Measurements from ENCODE around the gene RPS23. TPM values are rescaled to one million over a fixed set of nuclear protein-coding genes. Genes with fewer than 3 reads are reported as not detected.
A peak's percentile ranks its signal among the peaks of the same experiment; 100 is the strongest.

Gene RPS23
- 2,334 TPM for total RNA-seq

DNA sequence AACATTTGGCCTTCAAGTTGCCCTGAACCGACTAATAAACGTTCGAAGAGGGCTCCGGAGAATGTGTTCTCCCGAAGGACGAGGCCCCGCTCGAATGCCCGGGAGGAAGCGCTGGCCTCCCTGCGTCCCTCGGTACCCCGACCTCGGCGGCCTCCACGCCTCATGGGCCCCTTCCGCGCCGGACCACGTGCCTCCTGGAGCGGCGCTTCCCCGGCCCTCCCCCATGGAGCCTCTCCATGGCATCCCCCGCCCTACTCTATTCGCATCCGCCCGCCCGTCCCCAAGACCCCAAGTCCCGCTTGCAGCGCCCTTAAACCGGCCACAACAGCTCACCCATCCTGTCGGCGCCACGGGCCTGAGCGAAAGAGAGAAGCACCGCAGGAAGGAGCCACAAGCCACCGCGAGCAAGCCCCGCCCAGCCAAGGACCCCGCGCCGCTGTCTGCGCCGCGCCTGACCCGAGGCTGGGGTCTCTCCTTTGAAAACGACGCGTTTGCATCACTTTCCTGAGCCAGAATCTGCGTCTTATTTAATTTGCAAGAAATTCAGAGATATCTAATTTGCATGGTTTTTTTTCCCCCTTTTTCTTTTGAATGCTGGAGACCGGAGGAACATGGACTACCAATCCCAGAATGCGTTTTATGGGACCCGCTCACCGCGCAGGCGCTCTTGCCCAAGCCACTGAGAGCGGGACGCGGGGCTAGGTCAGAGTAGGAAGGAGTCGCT lies at the start of gene RPS23:
Gene RPS23, minus strand, starts transcription at position 368 of the 724 bp plus-strand sequence. Its CDS starts 31 bp downstream, at position 337.
- Histone ChIP-seq H3K27ac (peak within 1 kb of the TSS; percentile 79), H3K4me1 (peaks cover 25% of the 10 kb centered on the region), H3K4me3 (peak within 1 kb of the TSS; percentile 62 to 92), H3K36me3 (peaks cover 0 to 23% of the 10 kb centered on the region in 2 donors), H3K9me3 (no peaks in the 10 kb centered on the region), H3K27me3 (no peaks in the 10 kb centered on the region)
- DNase-seq (ENCODE audit: extremely low spot score in 2 of 2): no peak
- TF ChIP-seq, protein P1, sequence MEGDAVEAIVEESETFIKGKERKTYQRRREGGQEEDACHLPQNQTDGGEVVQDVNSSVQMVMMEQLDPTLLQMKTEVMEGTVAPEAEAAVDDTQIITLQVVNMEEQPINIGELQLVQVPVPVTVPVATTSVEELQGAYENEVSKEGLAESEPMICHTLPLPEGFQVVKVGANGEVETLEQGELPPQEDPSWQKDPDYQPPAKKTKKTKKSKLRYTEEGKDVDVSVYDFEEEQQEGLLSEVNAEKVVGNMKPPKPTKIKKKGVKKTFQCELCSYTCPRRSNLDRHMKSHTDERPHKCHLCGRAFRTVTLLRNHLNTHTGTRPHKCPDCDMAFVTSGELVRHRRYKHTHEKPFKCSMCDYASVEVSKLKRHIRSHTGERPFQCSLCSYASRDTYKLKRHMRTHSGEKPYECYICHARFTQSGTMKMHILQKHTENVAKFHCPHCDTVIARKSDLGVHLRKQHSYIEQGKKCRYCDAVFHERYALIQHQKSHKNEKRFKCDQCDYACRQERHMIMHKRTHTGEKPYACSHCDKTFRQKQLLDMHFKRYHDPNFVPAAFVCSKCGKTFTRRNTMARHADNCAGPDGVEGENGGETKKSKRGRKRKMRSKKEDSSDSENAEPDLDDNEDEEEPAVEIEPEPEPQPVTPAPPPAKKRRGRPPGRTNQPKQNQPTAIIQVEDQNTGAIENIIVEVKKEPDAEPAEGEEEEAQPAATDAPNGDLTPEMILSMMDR (IDR thresholded peaks at IDR 0.05): no peak
- peak in 1 of 2 donors; percentile 32 for TF ChIP-seq POLR2A (IDR thresholded peaks at IDR 0.05)
- peak; percentile 89 to 93 for TF ChIP-seq POLR2AphosphoS5 (IDR thresholded peaks at IDR 0.05; ENCODE audit: insufficient read depth in 1 of 2, low read depth in 1 of 2)
- intact Hi-C loops (cut with DNase I): no loop called here

DNA sequence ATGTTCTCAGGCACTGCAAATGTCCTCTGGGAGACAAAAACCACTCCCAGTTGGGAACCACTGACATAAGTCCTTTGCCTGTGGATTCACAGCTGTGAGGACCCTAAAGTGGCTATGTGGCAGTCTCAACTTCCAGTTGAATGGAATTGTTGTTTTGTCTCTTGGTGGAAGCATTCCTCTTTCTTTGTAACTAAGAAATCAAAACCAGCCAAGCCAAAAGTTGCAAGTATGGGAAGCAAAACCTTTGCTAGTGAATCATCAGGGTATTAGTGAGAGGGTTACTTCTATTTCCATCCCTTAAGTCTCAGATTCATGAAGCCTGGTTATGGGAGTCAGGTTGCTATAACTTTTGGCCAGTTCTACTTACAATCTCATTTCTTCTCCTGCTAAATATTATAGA lies 49.8 kb upstream of the RPS23 start:
- H3K9me3 ChIP-seq: no peaks in the 10 kb centered on the region
- TF ChIP-seq, protein P1 (IDR thresholded peaks at IDR 0.05): no peak
- no peak for TF ChIP-seq POLR2A (IDR thresholded peaks at IDR 0.05)
- TF ChIP-seq POLR2AphosphoS5 (IDR thresholded peaks at IDR 0.05; ENCODE audit: insufficient read depth in 1 of 2, low read depth in 1 of 2): no peak
- H3K27me3 ChIP-seq: no peaks in the 10 kb centered on the region
- H3K4me3 ChIP-seq: no peak overlapping the region
- no peak for DNase-seq (ENCODE audit: extremely low spot score in 2 of 2)
- no peak overlapping the region for H3K27ac ChIP-seq
- intact Hi-C loops (cut with DNase I): loop anchor here (1.0 kb wide), 1 partner anchor 23 kb away; no protein-coding TSS in a partner anchor
- H3K36me3 ChIP-seq: no peaks in the 10 kb centered on the region
- peaks cover 5% of the 10 kb centered on the region for H3K4me1 ChIP-seq

DNA sequence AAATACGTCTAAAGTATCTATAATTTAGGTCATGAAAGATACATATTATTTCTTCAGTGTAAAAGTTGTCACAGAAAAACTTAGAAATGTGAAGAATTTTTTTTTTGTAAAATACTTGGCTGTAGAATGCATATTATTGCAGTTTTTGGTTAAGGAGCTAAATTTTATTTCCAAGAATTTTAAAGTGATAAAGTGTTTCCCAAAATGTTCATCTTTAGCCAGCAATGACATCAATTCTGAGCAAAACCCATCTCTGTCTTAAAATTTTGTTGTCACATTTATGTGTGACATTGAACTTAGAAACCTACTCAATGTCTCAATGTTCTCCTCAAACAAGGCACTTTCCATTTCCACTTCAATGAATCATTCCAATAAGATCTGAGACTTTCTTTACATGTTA lies 47.8 kb upstream of the RPS23 start:
- TF ChIP-seq POLR2AphosphoS5 (IDR thresholded peaks at IDR 0.05; ENCODE audit: insufficient read depth in 1 of 2, low read depth in 1 of 2) (no peak), POLR2A (IDR thresholded peaks at IDR 0.05) (no peak)
- TF ChIP-seq, protein P1 (IDR thresholded peaks at IDR 0.05): no peak

DNA sequence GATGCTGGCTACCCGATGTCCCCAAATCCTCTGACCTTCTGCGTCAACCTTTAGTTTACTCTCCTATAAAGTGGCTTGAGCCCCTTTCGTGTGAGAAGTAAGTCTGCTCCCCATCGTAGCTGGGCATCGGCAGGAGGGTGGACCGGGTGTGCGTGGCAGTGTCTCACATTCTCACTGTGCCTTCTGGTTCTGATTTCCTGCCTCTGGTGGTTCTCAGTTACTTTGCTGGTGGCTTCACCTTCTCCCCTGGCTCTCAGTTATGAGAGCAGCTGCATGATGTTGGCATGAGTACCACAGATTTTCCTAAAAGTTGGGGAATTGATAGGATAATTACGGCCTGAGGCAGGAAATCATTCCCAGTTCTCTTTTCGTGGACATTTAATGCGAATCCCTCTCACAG lies 47.0 kb upstream of the RPS23 start:
- DNase-seq (ENCODE audit: extremely low spot score in 2 of 2): no peak
- Histone ChIP-seq H3K4me1 (no peaks in the 10 kb centered on the region), H3K9me3 (no peaks in the 10 kb centered on the region), H3K27ac (no peak overlapping the region), H3K27me3 (no peaks in the 10 kb centered on the region), H3K36me3 (no peaks in the 10 kb centered on the region), H3K4me3 (no peak overlapping the region)
- TF ChIP-seq POLR2AphosphoS5 (IDR thresholded peaks at IDR 0.05; ENCODE audit: insufficient read depth in 1 of 2, low read depth in 1 of 2): no peak
- no peak for TF ChIP-seq POLR2A (IDR thresholded peaks at IDR 0.05)
- TF ChIP-seq, protein P1 (IDR thresholded peaks at IDR 0.05): no peak
- intact Hi-C loops (cut with DNase I): no loop called here

More for the DNA sequence above, 47.8 kb upstream of the RPS23 start:
- Histone ChIP-seq H3K27me3 (no peaks in the 10 kb centered on the region), H3K27ac (no peak overlapping the region), H3K9me3 (no peaks in the 10 kb centered on the region), H3K36me3 (no peaks in the 10 kb centered on the region), H3K4me1 (no peaks in the 10 kb centered on the region), H3K4me3 (no peak overlapping the region)
- DNase-seq (ENCODE audit: extremely low spot score in 2 of 2): no peak
- intact Hi-C loops (cut with DNase I): no loop called here

DNA sequence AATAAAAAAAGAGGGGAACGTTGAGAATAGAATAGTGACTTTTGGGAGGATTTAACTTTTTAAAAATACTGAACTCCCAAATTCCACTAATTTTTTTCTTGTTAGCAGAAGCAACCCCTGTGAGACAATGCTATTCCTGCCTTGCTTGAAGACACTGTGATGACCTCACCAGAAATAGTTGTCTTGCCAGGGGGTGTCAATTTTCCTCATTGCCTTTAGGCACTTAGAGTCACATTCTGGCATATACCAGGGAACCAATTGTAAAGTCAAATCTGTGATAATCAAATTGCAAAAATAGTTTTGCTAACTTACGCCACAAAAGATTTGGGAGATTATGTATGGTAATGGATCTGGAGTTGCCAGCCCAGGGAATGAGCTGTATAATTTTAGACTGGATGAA lies 42.8 kb upstream of the RPS23 start:
- Histone ChIP-seq H3K27me3 (no peaks in the 10 kb centered on the region), H3K27ac (no peak overlapping the region), H3K4me1 (no peaks in the 10 kb centered on the region), H3K36me3 (no peaks in the 10 kb centered on the region), H3K4me3 (no peak overlapping the region), H3K9me3 (no peaks in the 10 kb centered on the region)
- no peak for DNase-seq (ENCODE audit: extremely low spot score in 2 of 2)
- intact Hi-C loops (cut with DNase I): no loop called here
- TF ChIP-seq POLR2A (IDR thresholded peaks at IDR 0.05) (no peak), POLR2AphosphoS5 (IDR thresholded peaks at IDR 0.05; ENCODE audit: insufficient read depth in 1 of 2, low read depth in 1 of 2) (no peak)
- TF ChIP-seq, protein P1 (IDR thresholded peaks at IDR 0.05): no peak
